Central memory CD8-positive, alpha-beta T cell (primary cell): ENCODE data around the gene ITPR2.

Experiments
- ATAC-seq: fragments of 150-1000 bp; cut with Tn5 transposase; replicated peaks from 2 replicates; pipeline ENCODE4 v1.10.0; 2022; ENCODE audit warnings: mild to moderate bottlenecking, moderate FRiP score, moderate number of reproducible peaks; ENCODE audit not compliant: poor library complexity, severe bottlenecking; ENCODE audit errors: extremely low read depth
- DNase-seq, 2 donors: peaks; one replicate each; pipeline ENCODE4 v3.0.0; 2021; ENCODE audit warnings: low spot score in 2 of 2
- H3K27ac Mint-ChIP-seq: one replicate; pipeline ENCODE4 v1.8.0; 2022; ENCODE audit warnings: low read depth, mild to moderate bottlenecking, moderate library complexity, mixed read lengths
- H3K27me3 Mint-ChIP-seq: one replicate; pipeline ENCODE4 v1.8.0; 2022; ENCODE audit warnings: mixed read lengths
- H3K36me3 Mint-ChIP-seq: one replicate; pipeline ENCODE4 v1.8.0; 2022; ENCODE audit warnings: mild to moderate bottlenecking, moderate library complexity, mixed read lengths; ENCODE audit not compliant: insufficient read depth
- H3K4me1 Mint-ChIP-seq: one replicate; pipeline ENCODE4 v1.8.0; 2022; ENCODE audit warnings: mixed read lengths
- H3K4me3 Mint-ChIP-seq: one replicate; pipeline ENCODE4 v1.8.0; 2022; ENCODE audit warnings: mild to moderate bottlenecking, moderate library complexity, mixed read lengths
- H3K9me3 Mint-ChIP-seq: one replicate; pipeline ENCODE4 v1.8.0; 2022; ENCODE audit warnings: mixed read lengths

The ITPR2 gene

DNA sequence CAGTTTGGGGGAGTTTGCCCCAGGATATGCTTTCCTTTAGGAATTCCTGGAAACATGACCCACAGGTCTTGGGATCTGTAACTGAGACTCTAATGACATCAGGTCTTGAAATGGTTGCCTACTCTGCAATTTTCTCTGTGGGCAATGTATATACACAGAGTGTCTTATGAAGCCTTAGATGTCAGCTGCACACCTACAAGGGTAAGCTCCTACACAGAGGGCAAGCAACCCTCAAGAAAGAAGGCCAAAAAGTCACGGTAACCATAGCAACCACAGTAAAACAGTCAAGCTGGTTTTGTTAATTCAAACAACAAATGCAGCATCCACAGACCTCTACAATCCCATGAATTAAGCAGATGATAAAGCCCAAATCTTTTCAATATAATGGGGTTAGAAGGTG, 344.6 kb downstream of the ITPR2 start:
- no peak for ATAC-seq
- Mint-ChIP-seq H3K36me3 (peaks cover 20% of the 10 kb centered on the region), H3K4me3 (no peak overlapping the region), H3K9me3 (no peaks in the 10 kb centered on the region), H3K27ac (no peak overlapping the region), H3K4me1 (no peaks in the 10 kb centered on the region), H3K27me3 (no peaks in the 10 kb centered on the region)
- DNase-seq = no peak

DNA sequence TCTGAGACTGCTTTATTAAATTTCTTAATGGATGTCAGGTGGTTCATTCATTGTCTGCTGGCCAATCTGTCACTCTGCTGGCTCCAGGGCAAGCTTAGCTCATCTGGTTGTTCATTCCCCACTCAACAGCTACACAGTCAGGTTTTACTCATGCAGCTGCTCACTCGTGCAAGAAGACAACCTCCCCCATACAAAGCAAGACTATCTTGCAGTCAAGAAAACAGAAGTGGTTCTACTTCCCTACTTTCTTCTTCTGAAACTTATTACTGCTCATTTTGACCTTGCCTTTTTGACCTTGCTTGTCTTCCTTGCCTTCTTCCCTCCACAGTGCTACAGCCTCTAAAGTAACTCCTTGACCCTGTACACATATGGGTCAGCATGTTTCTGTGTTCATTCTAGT, 359.7 kb downstream of the ITPR2 start:
- Mint-ChIP-seq H3K4me1 (peaks cover 6% of the 10 kb centered on the region), H3K9me3 (no peaks in the 10 kb centered on the region), H3K36me3 (peaks cover 8% of the 10 kb centered on the region), H3K27me3 (no peaks in the 10 kb centered on the region), H3K4me3 (no peak overlapping the region), H3K27ac (no peak overlapping the region)
- DNase-seq = no peak
- no peak for ATAC-seq

DNA sequence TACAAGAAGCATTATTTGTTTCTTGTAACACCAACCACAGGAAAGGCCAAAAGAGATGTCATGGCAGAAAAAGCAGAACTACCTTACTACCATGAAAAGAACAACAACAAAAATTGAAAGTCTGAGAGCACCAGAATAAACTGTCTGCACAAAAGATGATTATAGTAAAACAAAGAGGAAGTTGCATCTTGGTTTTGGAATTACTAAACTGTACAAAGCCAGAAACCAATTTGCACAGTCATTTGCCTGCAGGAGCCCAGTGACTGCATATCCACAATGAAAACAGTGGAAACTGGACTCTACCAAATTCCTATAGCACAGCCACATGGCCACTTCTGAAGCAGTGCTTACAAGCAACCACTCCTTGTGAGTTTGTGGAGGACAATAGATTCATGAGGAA, 361.4 kb downstream of the ITPR2 start:
- peak; percentile 19 for ATAC-seq
- H3K27me3 Mint-ChIP-seq = no peaks in the 10 kb centered on the region

DNA sequence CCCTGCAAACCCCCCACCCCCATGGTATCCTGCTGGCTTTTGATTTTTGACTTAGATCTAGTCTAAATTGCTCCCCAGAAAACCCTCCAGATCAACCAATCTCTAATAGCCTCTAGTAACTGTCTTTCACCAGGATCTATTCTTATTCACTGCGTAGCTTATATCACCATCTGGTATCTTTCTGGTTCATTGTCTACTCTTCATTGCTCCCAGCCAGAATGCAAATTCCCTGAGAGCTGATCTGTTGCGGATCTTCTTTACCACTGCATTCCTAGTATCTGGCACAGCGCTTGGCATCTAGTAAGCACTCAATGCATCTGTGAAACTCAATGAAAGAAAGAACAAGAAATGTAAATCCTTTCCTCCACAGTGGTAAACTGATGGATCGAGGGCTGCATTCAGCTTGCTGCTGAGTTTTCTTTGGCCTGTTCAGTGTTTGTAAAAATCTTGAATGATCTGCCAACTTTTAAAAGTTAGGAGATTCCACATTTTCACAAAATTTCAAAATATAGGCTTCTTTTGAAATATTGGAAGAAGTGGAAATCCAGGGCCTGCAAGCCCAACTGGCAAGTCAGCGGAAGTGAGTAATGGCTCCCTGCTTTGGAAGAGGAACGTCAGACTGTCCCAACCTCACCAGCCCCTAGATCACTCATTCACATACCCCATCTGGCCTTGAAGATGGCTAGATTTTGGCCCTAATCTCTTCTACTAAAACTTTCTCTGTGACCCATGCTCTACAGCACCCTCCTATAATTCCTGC, 363.4 kb downstream of the ITPR2 start:
- no peaks in the 10 kb centered on the region for H3K27me3 Mint-ChIP-seq
- no peak for DNase-seq
- H3K9me3 Mint-ChIP-seq = no peaks in the 10 kb centered on the region
- no peak overlapping the region for H3K4me3 Mint-ChIP-seq
- ATAC-seq = no peak
- peaks cover 6% of the 10 kb centered on the region for H3K4me1 Mint-ChIP-seq
- H3K27ac Mint-ChIP-seq = no peak overlapping the region
- peaks cover 2% of the 10 kb centered on the region for H3K36me3 Mint-ChIP-seq

More for the DNA sequence above, 361.4 kb downstream of the ITPR2 start:
- Mint-ChIP-seq H3K36me3 (peaks cover 8% of the 10 kb centered on the region), H3K4me3 (no peak overlapping the region), H3K27ac (no peak overlapping the region), H3K9me3 (no peaks in the 10 kb centered on the region), H3K4me1 (peaks cover 6% of the 10 kb centered on the region)
- no peak for DNase-seq

DNA sequence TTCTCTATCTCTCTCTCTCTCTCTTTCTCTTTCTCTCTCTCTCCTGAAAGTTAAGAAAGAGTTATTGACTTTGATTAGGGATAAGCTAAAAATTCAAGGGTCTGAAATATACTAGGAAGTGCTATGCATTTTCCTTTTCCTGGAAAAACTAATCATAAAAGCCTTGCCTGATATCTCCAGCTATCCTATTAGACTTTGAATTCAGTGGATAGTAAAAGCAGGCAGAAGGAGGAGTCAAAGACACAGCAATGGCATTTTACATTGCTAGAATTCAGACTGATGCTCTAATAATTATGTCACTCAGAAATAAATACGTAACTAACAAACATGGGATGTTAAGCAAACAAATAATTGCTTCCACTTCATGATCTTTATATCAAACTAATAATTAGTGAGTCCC, 365.6 kb downstream of the ITPR2 start:
- H3K4me1 Mint-ChIP-seq = no peaks in the 10 kb centered on the region
- no peak for ATAC-seq
- H3K9me3 Mint-ChIP-seq = no peaks in the 10 kb centered on the region
- H3K27ac Mint-ChIP-seq = no peak overlapping the region
- peaks cover 2% of the 10 kb centered on the region for H3K36me3 Mint-ChIP-seq
- DNase-seq = no peak
- H3K27me3 Mint-ChIP-seq = no peaks in the 10 kb centered on the region
- no peak overlapping the region for H3K4me3 Mint-ChIP-seq

DNA sequence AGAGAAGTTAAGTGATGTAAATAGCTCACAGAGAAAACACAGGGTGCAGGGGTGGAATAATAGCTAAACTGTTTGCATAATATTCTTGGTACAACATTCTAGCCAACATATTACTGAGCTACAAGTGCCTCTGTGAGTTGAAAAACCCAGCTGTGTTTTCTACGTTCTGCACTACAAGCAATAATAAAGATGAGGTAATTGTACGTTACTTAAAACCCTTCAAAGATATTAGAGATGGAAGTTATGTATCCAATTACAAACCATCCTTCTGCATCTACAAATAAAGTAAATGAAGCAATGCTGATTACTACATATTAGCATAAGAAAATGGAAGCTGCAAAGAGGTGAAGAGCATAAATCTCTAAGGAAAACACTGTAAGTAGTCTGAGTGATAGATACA, 366.3 kb downstream of the ITPR2 start:
- no peak overlapping the region for H3K27ac Mint-ChIP-seq
- no peaks in the 10 kb centered on the region for H3K4me1 Mint-ChIP-seq
- no peak for DNase-seq
- no peak for ATAC-seq
- no peaks in the 10 kb centered on the region for H3K9me3 Mint-ChIP-seq
- peaks cover 2% of the 10 kb centered on the region for H3K36me3 Mint-ChIP-seq
- no peaks in the 10 kb centered on the region for H3K27me3 Mint-ChIP-seq
- no peak overlapping the region for H3K4me3 Mint-ChIP-seq

DNA sequence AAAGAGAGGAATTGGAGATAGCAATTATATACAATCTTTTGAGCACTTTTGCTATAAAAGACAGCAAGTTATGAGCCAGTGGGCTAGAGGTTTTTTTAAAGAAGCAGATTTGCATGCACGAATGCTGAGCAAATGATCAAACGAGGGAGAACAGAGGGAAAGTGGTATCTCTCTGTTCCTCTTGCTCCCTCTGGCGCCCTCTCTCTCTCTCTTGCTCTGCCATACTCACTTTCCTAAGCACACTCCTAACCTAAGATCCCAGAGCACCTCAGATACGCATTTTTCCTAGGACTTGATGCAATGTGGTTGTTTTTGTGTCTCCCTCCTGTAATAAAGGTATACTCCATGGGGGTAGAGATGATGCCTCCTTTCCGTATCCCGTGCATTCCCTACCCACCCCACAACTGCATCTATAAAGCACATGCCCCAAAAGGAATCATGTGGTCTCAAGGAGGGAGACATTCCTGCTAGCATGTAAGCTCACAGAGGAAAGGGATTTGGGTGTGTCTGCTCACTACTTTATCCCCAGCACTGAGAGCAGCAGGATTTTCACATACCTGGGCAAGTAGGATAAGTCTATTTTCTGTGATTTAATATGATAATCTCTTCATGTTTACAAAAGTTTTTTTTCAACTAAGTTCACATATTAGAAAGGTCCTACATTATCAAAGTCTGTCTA, 367.4 kb downstream of the ITPR2 start:
- no peak overlapping the region for H3K4me3 Mint-ChIP-seq
- H3K27me3 Mint-ChIP-seq = no peaks in the 10 kb centered on the region
- DNase-seq (no peak), ATAC-seq (no peak)
- peaks cover 2% of the 10 kb centered on the region for H3K36me3 Mint-ChIP-seq
- no peak overlapping the region for H3K27ac Mint-ChIP-seq
- no peaks in the 10 kb centered on the region for H3K9me3 Mint-ChIP-seq
- no peaks in the 10 kb centered on the region for H3K4me1 Mint-ChIP-seq

DNA sequence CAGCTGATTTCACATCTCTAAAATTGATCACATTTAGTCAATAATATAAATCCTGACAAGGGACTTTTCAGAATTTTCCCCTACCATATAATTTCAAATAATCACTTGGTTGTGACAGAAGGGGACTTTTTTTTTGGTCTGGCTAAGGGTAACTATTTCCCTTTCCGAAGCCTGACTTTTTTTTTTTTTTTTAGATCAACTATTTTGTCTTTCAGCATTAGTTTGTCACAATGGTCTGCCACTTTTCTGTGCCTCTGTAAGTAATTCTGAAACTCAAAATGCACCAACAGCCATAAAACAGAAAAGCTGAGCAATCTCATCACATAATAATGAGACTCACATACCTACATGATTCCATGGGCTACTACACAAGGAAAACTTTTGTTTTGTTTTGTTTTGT, 371.2 kb downstream of the ITPR2 start:
- no peak overlapping the region for H3K4me3 Mint-ChIP-seq
- H3K4me1 Mint-ChIP-seq = peaks cover 8% of the 10 kb centered on the region
- peaks cover 3% of the 10 kb centered on the region for H3K36me3 Mint-ChIP-seq
- no peak for DNase-seq
- no peak for ATAC-seq
- H3K9me3 Mint-ChIP-seq = no peaks in the 10 kb centered on the region
- no peak overlapping the region for H3K27ac Mint-ChIP-seq
- no peaks in the 10 kb centered on the region for H3K27me3 Mint-ChIP-seq

DNA sequence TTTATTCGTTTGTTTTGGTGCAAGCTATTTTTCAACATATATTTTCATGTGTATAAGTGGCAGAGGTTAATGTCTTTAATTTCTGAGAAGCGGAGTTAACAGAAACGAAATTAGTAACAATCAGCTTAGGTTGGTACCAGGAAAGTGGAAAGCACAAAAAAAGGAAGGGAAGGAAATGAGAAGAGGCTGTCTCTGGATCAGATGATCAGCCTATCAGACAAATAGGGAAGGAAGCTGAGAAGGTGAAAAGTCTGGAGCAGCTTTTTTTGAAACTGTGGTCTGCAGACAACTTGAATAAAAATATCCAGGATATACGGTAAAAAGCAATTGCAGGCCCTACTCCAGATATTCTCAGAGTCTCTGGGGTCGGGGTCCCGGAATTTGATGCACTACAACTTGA, 372.6 kb downstream of the ITPR2 start:
- peaks cover 3% of the 10 kb centered on the region for H3K36me3 Mint-ChIP-seq

DNA sequence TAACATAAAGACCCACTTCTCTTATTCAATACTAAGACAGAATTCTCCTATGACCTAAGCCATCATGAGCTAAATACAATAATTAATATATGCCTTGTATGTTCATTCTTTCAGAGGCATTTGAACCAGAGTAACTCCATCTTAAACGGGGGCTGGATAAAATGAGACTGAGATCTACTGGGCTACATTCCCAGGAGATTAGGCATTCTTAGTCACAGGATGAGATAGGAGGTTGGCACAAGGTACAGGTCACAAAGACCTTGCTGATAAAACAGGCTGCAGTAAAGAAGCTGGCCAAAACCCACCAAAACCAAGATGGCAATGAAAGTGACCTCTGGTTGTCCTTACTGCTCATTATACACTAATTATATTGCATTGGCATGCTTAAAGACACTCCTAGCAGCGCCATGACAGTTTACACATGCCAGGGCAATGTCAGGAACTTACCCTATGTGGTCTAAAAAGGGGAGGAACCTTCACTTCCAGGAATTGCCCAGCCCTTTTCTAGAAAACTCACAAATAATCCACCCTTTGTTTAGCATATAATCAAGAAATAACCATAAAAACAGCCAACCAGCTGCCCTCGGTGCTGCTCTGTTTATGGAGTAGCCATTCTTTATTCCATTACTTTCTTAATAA, 376.9 kb downstream of the ITPR2 start:
- peaks cover 8% of the 10 kb centered on the region for H3K4me1 Mint-ChIP-seq
- H3K4me3 Mint-ChIP-seq = no peak overlapping the region
- H3K9me3 Mint-ChIP-seq = no peaks in the 10 kb centered on the region
- ATAC-seq (no peak), DNase-seq (no peak)
- peaks cover 5% of the 10 kb centered on the region for H3K36me3 Mint-ChIP-seq
- H3K27me3 Mint-ChIP-seq = no peaks in the 10 kb centered on the region
- no peak overlapping the region for H3K27ac Mint-ChIP-seq

More for the DNA sequence above, 372.6 kb downstream of the ITPR2 start:
- Mint-ChIP-seq H3K9me3 (no peaks in the 10 kb centered on the region), H3K4me3 (no peak overlapping the region), H3K4me1 (peaks cover 8% of the 10 kb centered on the region), H3K27me3 (no peaks in the 10 kb centered on the region), H3K27ac (no peak overlapping the region)
- DNase-seq (no peak), ATAC-seq (no peak)

DNA sequence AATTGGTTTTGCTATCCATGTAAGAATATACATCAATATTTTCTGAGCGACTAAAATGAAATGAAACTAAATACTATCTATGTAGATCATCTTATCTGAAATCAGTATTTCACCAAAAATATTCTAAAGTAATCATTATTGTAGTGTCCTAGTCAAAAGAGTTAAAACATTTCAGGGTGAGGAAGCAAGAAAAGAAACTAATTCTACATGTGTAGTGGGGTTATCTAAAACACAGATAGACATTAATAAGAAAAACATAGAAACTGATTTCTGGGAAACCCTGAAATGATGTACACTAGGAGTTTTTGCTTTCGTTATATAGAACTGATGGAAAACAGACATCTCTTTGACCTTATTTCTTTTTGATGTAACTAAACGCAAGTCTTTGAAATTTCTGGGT, 379.7 kb downstream of the ITPR2 start:
- no peaks in the 10 kb centered on the region for H3K27me3 Mint-ChIP-seq
- no peaks in the 10 kb centered on the region for H3K4me1 Mint-ChIP-seq
- H3K4me3 Mint-ChIP-seq = no peak overlapping the region
- H3K27ac Mint-ChIP-seq = peak overlapping the region; percentile 33
- ATAC-seq (no peak), DNase-seq (no peak)
- peaks cover 6% of the 10 kb centered on the region for H3K36me3 Mint-ChIP-seq
- H3K9me3 Mint-ChIP-seq = no peaks in the 10 kb centered on the region

DNA sequence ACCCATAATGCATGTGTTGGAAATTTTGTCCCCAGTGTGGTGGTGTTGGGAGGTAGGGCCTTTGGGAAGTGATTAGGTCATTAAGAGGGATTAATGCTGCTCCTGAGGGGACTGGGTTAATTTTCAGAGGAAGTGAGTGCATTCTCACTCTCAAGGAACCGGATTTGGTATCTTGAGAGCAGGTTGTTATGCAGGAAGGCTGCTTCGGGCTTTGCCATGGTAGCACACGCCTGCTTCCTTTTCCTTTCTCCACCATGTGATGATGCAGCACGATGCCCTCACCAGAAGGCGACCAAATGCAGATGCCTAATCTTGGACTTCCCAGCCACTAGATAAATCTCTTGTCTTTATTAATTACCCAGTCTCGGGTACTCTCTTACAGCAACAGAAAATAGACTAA, 380.5 kb downstream of the ITPR2 start:
- H3K4me3 Mint-ChIP-seq = no peak overlapping the region
- peaks cover 4% of the 10 kb centered on the region for H3K36me3 Mint-ChIP-seq
- H3K4me1 Mint-ChIP-seq = no peaks in the 10 kb centered on the region
- no peaks in the 10 kb centered on the region for H3K27me3 Mint-ChIP-seq
- H3K9me3 Mint-ChIP-seq = no peaks in the 10 kb centered on the region
- DNase-seq (no peak), ATAC-seq (no peak)
- no peak overlapping the region for H3K27ac Mint-ChIP-seq

DNA sequence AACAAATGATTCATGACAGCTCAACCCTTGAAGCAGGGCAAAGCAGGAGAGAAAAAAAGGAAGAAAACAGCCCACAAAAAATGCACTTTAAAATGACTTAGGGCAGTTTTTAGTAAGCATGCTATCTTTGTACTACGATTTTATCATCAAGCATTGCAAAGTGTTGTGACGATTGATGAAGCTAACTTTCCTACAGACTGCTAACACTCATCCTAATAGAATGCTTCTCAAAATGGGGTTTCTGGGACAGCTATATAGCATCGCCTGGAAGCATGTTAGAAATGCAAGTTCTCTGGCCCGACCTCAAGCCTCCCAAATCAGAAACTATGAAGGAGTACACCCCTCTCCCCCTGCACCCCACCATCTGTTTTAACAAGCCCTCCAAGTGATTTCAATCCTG, 381.2 kb downstream of the ITPR2 start:
- DNase-seq = no peak
- H3K27ac Mint-ChIP-seq = no peak overlapping the region
- no peaks in the 10 kb centered on the region for H3K27me3 Mint-ChIP-seq
- no peak for ATAC-seq
- peaks cover 4% of the 10 kb centered on the region for H3K36me3 Mint-ChIP-seq
- H3K4me3 Mint-ChIP-seq = no peak overlapping the region
- no peaks in the 10 kb centered on the region for H3K4me1 Mint-ChIP-seq
- no peaks in the 10 kb centered on the region for H3K9me3 Mint-ChIP-seq
